AG08396 (cell line): Measurements from ENCODE around the gene GPHB5.
"Not testable (repeated sequence)": the region's sequence is repeated elsewhere in the genome, so short reads cannot be mapped to it uniquely, and the experiment has no call there.

Experiments used
- DNase-seq: peaks from one replicate; pipeline ENCODE4 v3.0.0; 2012; ENCODE audit warnings: low spot score, mixed read lengths

GPHB5 gene

GRCh38 chr14:63295231-63295685 is 23.5 kb downstream of the GPHB5 start:
- DNase-seq: no peak

DNA sequence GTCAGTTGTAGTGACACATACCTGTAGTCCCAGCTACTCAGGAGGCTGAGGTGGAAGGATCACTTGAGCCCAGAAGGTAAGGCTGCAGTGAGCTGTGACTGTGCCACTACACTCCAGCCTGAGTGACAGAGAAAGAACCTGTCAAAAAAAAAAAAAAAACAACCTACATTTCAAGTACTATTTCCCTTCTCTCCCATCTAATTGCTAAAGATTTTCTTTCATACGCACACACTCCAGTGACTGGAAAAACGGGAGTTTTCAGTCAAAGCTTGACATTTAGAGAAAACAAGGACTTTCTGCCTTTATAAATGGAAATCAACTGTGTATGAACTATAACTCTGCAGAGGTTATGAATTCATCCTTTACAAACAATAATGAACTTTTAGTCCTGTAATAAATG is 25.9 kb downstream of the GPHB5 start:
- no peak for DNase-seq

DNA sequence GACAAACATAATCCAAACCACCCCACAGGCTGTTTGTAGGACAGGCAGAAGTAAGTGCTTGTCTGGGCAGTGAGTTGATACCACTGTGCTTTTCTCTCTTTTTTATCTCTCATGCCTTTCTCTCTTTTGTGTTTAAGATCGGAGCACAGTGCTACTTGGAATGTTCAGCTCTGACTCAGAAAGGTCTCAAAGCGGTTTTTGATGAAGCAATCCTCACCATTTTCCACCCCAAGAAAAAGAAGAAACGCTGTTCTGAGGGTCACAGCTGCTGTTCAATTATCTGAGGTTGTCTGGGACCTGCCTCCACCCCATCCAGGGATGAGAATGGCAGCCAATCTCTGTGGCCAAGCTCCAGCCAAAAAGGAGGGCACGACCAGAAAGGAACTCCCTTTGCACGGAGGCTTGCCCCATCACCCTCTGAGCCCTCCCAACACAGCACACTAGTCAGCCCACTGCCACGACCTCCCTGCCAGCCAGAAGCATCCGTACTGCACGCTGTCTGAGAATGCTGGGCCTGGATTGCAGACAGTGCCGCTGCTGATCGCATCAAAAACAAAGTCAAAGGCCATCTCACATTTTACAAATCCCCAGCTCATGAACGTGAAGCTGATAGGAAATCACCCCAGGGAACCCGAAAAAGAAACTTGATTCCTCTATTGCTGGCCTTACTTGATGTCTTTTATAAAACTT is 27.8 kb downstream of the GPHB5 start:
- DNase-seq: no peak

DNA sequence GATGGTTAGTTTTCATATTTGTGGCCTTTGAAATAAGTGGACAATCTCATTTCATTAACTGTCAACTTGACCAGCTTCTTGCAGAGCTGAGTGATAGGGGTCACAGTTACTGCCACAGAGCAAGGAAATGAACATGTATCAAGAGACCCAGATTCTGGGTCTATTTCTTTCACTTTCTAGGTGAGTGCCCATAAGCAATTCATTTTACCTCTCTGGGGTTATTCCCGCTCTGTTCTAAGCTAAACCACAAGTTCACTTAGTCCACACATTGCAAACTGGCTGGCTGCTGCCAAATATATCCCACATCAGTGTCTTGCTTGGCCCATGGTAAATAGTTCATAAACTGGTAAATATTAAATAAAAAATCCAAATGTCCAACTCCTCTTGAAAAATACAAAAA is 29.9 kb downstream of the GPHB5 start:
- DNase-seq: no peak

DNA sequence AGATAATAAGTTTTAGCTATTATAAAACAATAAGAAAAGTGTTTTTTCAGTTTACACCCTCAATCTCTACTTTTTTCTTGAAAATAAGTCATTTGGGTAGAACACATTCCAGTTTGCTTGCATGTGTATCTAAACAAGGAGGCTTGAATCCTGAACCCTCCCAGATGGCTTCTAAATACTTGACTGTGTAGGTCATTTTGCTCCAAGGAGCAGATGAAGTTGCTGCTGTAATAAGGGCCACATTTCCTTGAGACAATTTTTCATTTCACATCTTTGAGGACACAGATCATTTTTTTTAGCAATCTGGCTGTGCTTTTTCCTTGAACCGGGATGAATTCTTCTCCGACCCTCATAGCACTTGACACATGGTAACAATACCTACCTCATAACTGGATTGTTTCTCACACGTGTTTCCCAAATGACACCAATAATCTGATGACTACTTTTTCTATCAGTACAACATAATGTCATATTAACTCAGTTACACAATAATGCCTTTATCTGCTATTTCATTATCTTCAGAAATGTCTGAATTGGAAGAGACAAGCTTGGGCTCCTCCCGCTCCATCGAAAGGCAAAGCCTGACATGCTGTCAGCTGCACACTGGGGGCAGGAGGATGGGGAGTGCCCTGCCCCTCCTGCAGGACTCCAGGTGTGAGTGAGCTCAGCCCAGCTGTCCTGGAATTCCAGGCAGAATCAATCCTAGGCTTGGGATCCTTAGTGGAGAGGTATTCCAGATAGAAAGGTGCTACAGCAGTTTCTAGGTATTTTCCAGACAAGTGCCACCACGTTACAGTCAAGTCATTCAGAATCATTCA is 30.9 kb downstream of the GPHB5 start:
- DNase-seq: no peak

- no peak for DNase-seq
Observed at GRCh38 chr14:63286071-63286470, 32.7 kb downstream of the GPHB5 start.

GRCh38 chr14:63283884-63284248 is 34.9 kb downstream of the GPHB5 start:
- no peak for DNase-seq

DNA sequence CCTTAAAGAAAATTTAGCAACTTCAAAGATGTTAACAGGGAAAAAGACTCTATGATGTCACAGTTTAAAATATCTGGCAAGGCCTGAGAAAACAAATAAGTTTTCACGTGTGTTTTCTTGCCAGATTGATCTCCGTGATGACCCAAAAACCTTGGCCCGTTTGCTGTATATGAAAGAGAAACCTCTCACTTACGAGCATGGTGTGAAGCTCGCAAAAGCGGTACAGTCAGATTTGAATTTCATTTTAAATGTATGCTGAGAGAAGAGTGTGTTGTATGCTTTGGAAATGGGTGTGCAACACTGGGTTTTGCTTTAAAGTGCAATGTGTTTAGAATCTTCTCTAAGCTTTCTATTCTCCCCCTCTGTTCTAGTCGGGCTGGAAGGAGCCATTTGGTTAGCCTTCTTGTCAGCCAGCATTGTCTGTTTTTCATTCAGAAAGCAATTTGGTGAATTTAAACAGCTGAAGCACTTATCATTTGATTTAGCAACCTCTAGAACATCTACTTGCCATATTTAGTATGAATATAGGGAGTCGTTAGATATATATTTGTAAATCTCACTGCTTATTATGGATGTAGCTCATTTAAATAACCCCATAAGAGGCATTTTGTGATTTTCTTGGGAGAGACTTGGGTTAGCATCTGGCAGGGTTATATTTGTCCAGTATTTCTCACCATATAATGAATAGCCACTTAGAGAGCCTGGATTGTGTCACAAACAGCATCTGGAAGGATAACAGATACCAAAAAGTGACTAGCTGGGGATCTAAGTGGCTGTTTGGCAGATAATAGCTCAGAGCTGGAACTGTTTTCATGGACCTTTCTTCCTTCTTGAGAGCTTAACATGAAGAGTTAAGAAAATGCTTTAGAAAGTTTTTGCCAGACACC is 35.5 kb downstream of the GPHB5 start:
- DNase-seq: no peak

DNA sequence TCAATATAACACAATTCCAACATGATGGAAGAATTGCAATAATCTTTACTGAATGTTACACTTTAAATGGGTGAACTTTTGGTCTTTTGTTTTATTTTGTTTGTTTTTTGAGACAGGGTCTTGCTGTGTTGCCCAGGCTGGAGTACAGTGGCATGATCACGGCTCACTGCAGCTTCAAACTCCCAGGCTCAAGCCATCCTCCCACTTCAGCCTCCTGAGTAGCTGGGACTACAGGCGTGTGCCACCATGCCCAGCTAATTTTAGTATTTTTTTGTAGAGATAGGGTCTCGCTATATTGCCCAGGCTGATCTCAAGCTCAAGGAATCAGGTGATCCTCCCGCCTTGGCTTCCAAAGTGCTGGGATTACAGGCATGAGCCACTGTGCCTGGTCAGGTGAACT is 38.8 kb downstream of the GPHB5 start:
- DNase-seq: not testable (repeated sequence)

- DNase-seq: no peak
Observed at GRCh38 chr14:63277591-63278183, 41.0 kb downstream of the GPHB5 start.

DNA sequence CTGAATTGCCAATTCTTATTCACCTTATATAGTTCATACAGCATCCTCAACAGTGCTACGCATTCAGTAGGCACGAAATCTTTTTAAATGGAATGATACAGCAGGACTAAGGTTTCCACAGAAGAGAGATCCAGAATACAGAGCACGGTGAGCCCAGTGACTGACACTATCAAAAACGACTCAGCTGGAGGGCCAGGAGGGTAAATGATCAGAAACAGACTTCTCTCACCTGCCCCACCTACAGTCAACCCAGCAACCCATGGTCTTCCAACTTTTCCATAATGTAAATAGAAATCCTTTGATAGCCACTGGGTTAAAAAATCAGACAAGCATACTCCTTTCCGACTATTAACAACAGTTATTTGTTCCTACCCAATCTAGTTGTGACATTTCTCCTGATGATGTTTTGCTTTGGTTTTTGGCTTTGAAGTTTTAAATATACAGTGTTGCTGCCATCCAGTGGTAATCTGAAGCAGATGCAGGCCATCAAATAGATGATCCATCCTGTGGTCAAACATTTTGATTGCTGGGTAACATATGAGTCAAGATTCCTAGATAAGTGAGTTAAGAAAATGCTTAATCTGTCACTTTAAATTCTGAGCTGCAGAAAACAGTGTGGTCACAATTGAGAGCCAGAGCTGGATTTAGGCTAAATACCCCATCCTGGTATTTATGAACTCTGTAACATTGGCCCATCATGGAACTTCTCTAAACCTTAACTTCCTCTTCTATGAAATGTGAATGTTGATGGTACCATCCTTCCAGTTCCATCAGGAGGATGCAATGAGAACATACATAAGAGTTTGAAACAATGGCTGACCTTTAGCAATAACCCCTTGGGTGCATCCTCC is 42.0 kb downstream of the GPHB5 start:
- DNase-seq: peak; percentile 56

DNA sequence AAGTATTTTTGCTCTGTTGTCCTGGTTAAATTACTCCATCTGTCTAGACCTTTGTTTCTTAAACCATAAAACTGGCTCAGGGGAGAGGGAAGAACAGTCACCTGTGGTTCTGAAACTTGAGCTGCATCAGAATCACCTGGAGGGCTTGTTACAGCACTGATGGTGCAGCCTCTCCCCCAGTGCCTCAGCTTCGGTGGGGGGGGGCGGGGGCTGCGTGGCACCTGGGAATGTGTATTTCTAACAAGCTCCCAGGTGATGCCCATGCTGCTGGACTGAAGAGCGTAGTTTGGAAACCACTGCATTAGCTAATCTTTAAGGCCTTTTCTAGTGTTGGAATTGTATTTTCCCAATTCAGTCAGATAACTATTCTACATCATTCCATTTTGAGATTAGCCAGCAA is 42.7 kb downstream of the GPHB5 start:
- DNase-seq: no peak

DNA sequence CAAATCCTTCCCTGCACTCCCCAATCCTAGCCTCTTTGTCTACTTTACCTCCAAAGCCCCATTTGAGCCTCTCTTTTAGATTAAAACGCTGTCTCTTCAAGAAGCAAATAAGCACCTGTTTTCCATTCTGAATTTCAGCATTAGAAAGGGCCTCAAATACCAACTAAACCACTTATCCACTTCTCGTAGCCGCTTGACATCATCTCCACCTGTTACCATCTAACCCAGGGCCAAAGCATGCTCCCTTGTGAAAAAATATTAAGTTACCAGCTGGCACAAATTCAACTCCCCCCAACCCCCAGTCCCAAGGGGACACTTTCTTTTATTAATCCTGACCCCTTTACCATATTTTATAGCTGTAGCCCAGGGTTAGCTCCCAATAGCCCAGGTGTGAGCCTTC is 43.1 kb downstream of the GPHB5 start:
- no peak for DNase-seq

DNA sequence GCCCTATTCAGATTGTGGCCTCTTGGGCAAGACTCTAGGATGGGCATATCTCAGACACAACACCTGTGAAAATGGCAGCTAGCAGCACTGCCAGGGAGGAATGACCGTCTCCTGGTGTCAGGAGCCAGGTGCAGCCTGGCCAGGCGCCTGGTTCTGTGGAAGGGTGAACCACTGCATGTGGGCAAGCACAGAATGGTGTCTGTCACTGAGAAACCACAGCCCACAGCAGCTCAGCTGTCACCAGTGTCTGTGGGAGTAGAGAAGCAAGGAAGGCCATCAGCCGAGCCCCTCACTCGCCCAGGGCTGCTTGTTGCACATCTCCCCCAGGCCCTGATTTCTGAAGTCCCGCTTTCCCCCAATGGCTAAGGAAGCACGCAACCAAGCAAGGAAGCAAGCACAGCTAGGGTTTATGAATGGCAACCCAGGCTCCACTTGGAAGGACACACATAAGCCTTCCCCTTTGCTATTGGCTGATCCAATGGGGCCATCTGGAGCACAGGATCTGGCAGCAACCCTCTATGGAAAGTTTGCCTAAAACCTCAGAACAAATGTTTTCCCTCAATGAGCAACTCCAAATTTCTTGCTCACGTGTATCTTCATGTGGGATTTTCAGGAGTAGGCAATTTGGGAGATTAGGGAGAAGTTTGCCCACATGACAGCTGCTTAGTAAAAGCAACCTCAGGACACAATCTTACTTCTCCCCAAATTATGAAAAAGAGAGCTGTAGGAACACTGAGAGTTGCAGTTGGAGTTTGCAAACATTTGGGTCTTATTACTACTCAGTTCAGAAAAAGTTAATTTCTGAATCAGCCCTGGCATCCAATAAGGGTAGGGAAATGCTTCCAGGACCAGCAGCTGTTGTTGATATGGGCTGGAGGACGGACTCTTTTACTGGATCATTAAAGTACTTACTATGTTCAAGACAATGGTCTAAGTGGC is 44.7 kb downstream of the GPHB5 start:
- no peak for DNase-seq

DNA sequence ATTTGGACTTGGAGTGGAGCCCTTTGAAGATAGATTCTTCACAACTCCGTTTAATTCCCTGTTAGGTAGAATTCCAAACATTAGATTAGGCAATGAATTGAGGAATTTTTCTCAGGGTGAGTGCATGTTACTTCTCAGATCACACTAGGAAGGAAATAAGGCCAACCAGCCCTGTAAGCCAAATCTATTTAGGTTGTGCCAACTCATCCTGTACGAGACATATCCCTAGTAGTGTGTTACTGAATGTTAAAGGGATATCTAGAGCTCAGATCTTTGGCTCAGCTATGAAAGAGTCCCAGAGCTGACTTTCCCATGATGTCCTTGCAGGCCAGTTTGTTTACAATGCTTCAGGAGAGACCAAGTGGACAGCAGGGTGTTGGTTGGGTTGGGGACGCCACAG is 45.6 kb downstream of the GPHB5 start:
- no peak for DNase-seq

DNA sequence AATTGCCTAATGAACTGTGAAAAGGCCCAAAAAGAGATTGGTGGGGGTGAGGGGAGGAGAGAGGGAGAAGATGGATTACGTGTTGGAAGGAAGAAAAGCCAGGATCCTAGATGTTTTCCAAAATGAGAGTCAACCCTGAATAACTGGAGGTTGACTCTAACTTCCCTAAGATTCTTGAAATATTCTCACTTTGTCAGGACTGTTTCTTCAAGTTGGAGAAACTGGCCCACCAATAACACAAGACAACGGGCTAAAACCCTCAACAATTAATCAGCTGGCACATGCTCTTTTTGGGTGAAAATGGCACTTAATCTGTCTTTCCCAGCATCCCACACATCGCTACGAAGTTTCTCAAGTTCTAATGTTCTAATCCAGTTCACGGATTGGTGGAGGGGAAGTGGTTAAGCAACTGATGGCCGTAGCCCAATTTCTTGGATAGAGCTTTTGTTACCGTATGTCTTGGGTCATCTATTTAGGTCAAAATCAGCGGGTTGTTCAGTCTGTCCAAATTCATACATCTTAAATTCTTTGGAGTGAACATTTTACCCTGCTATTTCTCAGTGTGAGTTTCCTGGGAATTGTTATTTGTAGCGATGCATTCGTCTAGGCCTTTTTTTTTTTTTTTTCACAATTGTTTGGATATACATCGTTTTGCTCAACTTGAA is 49.0 kb downstream of the GPHB5 start:
- no peak for DNase-seq

DNA sequence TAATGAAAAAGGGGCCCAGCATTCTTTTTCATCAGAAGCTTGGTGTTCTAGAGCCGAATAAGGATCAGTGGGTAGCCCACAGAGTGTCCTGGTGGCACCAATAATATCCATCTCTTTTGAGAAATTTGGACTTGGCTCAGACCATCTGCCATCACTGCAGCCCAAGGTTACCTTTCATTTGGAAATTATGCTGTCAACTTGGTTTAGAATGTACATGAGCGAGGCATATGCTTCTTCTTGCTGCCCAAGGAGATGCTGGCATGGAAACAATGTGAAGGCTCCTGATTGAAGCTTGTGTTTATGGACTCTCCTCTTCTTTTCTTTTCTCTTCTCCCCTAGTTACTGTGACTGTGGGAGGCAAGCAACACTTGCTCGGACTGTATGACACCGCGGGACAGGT is 50.0 kb downstream of the GPHB5 start:
- no peak for DNase-seq

- no peak for DNase-seq
Observed at GRCh38 chr14:63267171-63267570, 51.6 kb downstream of the GPHB5 start.

GRCh38 chr14:63266106-63266505 is 52.6 kb downstream of the GPHB5 start:
- DNase-seq: no peak
